ENCODE results near the gene HTT.
"Not testable (repeated sequence)": the region's sequence is repeated elsewhere in the genome, so short reads cannot be mapped to it uniquely, and the experiment has no call there.

Gene HTT

GRCh38 chr4:3118312-3118711, 43.8 kb downstream of the HTT start:
- in situ Hi-C loops (cut with HindIII; ENCODE audit: low sequenced_read_pairs), result no loop called here

- in situ Hi-C loops (cut with HindIII; ENCODE audit: low sequenced_read_pairs), result no loop called here
Observed at GRCh38 chr4:3119464-3119863, 45.0 kb downstream of the HTT start.

GRCh38 chr4:3121110-3121509, 46.6 kb downstream of the HTT start:
- in situ Hi-C loops (cut with HindIII; ENCODE audit: low sequenced_read_pairs), result no loop called here

GRCh38 chr4:3121596-3121995, 47.1 kb downstream of the HTT start:
- in situ Hi-C loops (cut with HindIII; ENCODE audit: low sequenced_read_pairs), result no loop called here

GRCh38 chr4:3122081-3122563, 47.6 kb downstream of the HTT start:
- in situ Hi-C loops (cut with HindIII; ENCODE audit: low sequenced_read_pairs), result no loop called here

- in situ Hi-C loops (cut with HindIII; ENCODE audit: low sequenced_read_pairs), result no loop called here
Observed at GRCh38 chr4:3123181-3123671, 48.7 kb downstream of the HTT start.

- in situ Hi-C loops (cut with HindIII; ENCODE audit: low sequenced_read_pairs), result no loop called here
Observed at GRCh38 chr4:3124070-3124767, 49.7 kb downstream of the HTT start.

GRCh38 chr4:3127112-3127511, 52.6 kb downstream of the HTT start:
- in situ Hi-C loops (cut with HindIII; ENCODE audit: low sequenced_read_pairs), result no loop called here

GRCh38 chr4:3128058-3128457, 53.6 kb downstream of the HTT start:
- in situ Hi-C loops (cut with HindIII; ENCODE audit: low sequenced_read_pairs), result no loop called here

GRCh38 chr4:3128976-3129375, 54.5 kb downstream of the HTT start:
- in situ Hi-C loops (cut with HindIII; ENCODE audit: low sequenced_read_pairs), result no loop called here

GRCh38 chr4:3130201-3130600, 55.7 kb downstream of the HTT start:
- in situ Hi-C loops (cut with HindIII; ENCODE audit: low sequenced_read_pairs), result no loop called here

GRCh38 chr4:3130826-3131225, 56.3 kb downstream of the HTT start:
- in situ Hi-C loops (cut with HindIII; ENCODE audit: low sequenced_read_pairs), result no loop called here

- in situ Hi-C loops (cut with HindIII; ENCODE audit: low sequenced_read_pairs), result no loop called here
Observed at GRCh38 chr4:3134201-3134600, 59.7 kb downstream of the HTT start.

- in situ Hi-C loops (cut with HindIII; ENCODE audit: low sequenced_read_pairs), result no loop called here
Observed at GRCh38 chr4:3135155-3136011, 60.9 kb downstream of the HTT start.

GRCh38 chr4:3136454-3136853, 62.0 kb downstream of the HTT start:
- in situ Hi-C loops (cut with HindIII; ENCODE audit: low sequenced_read_pairs), result no loop called here

GRCh38 chr4:3137908-3138307, 63.4 kb downstream of the HTT start:
- in situ Hi-C loops (cut with HindIII; ENCODE audit: low sequenced_read_pairs), result no loop called here

GRCh38 chr4:3145234-3145924, 70.9 kb downstream of the HTT start:
- in situ Hi-C loops (cut with HindIII; ENCODE audit: low sequenced_read_pairs), result no loop called here

- in situ Hi-C loops (cut with HindIII; ENCODE audit: low sequenced_read_pairs), result no loop called here
Observed at GRCh38 chr4:3148926-3149325, 74.4 kb downstream of the HTT start.

GRCh38 chr4:3151238-3151637, 76.8 kb downstream of the HTT start:
- in situ Hi-C loops (cut with HindIII; ENCODE audit: low sequenced_read_pairs), result not testable (repeated sequence)

- in situ Hi-C loops (cut with HindIII; ENCODE audit: low sequenced_read_pairs), result no loop called here
Observed at GRCh38 chr4:3157366-3157765, 82.9 kb downstream of the HTT start.

- in situ Hi-C loops (cut with HindIII; ENCODE audit: low sequenced_read_pairs), result no loop called here
Observed at GRCh38 chr4:3158841-3159240, 84.4 kb downstream of the HTT start.

Data from endothelial cell of hepatic sinusoid (primary cell).